Inflammatory macrophage treated with lipopolysaccharide for 4 hours (primary cell): ENCODE measurements around the gene LDHAL6B.
"Not testable (repeated sequence)": the region's sequence is repeated elsewhere in the genome, so short reads cannot be mapped to it uniquely, and the experiment has no call there.

Experiments used
- DNase-seq: peaks from one replicate; pipeline ENCODE4 v3.0.0-alpha.2; 2020

LDHAL6B gene

DNA sequence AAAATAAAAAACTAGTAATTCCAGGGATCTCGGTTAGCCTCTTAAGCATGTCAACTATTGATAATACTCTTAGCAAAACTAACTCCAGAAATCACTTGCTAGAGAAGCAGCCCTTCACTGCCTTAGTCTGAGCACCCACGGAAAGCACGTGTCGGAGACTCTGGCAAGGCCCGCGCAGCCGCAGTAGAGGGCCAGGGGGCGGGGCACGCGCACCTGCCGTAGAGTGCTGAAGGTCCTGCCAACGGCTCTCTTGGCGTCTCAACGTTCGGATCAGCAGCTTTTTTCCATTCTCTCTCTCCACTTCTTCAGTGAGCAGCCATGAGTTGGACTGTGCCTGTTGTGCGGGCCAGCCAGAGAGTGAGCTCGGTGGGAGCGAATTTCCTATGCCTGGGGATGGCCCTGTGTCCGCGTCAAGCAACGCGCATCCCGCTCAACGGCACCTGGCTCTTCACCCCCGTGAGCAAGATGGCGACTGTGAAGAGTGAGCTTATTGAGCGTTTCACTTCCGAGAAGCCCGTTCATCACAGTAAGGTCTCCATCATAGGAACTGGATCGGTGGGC lies at the start of gene LDHAL6B:
Gene LDHAL6B (plus strand): TSS at position 221 of the 561 bp plus-strand sequence. CDS start 98 bp downstream, at position 319.
- no peak for DNase-seq

- no peak for DNase-seq
Observed at GRCh38 chr15:59157396-59157795, 49.2 kb upstream of the LDHAL6B start.

DNA sequence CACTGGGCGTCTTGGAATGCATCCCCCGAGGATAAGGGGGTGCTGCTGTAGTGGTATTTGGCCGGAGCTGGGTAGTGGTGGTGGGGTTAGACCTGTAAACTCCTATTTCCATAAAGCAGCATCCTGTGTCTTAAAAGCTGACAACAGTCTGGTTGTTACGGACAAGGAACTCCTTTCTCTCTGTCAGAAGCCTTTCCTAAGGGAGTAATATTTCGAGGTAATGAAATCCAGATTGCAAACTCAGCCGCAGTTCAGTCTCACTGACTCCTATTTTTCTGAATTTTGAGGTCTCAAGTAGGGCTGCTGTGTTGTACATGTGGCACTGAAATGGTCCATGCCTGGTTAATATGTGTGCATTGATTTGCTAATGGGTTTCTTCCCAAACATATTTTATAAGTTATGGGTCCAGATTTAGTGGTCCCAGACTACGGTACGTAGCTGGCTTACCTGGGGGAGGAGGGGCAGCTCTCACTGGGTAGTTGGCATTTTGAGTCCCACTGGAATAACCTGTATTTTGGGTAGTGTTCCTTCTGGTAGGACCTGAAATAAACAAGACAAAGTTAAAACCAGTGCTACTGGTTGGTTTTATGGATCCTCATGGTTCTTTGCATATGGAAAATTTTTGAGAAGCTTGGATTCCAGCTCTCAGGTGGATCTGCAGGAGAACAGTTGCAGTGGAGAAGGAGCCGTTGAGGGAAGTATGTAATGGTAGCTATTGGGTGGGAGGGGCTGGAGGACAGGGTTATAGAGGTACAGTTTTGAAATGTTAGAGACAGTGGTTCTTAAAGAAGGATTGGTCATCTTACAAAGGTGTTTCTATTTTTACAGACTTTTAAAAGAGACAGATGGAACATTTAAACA lies 48.6 kb upstream of the LDHAL6B start:
- DNase-seq, result no peak

DNA sequence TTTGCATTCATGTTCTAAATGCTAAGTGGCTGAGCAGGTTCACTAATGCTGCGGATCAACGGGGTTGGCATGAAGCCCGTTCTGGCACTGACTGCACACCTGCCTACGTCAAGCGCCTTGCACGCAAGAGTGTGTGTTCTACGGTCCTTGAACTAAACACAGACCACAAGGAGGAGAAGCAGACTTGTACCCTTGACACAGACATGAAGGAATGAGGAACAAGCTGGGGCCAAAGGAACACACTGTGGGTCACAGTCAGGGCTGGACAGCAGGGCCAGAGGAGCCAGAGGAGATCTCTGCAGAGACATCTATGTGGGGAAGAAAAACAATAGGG lies 48.0 kb upstream of the LDHAL6B start:
- DNase-seq, result no peak

GRCh38 chr15:59159210-59159609 lies 47.4 kb upstream of the LDHAL6B start:
- no peak for DNase-seq

DNA sequence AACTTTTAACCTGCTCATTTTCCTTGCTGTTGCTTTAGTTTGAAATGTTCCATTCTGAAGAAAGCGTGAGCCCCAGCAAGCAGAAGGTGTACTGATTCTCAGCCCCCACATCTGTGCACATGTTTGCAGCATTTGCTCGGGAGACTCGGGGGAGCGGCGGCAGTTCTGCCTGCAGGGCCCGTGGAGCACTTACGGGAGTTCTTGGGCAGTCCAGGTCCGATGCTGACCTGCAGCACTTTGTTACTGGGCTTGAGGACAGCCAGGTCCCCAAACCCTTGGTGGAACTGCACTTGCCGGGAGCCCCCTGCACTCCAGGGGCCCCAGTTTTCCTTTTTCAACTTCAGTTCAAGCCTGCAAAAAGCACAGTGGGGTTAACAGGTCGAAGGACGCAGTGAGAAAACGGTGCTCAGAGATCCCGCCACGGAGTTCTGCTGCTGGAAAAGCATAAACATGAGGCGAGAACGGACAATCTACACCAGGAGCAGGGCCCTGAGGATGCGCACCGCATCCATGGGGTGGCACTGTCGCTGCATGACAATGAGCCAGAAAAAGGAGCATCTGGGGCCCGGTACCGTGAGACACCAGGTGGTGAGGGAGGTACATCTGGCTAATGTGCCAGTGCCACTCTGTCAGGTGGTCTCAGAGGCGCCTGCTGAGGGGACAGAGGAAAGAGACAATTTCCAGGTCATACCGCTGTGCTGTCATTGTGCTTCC lies 45.6 kb upstream of the LDHAL6B start:
- no peak for DNase-seq

- DNase-seq, result not testable (repeated sequence)
Observed at GRCh38 chr15:59162080-59162479, 44.6 kb upstream of the LDHAL6B start.

- no peak for DNase-seq
Observed at GRCh38 chr15:59165726-59166125, 40.9 kb upstream of the LDHAL6B start.

GRCh38 chr15:59166166-59166565 lies 40.5 kb upstream of the LDHAL6B start:
- peak; percentile 45 for DNase-seq

- no peak for DNase-seq
Observed at GRCh38 chr15:59166601-59167265, 39.9 kb upstream of the LDHAL6B start.

DNA sequence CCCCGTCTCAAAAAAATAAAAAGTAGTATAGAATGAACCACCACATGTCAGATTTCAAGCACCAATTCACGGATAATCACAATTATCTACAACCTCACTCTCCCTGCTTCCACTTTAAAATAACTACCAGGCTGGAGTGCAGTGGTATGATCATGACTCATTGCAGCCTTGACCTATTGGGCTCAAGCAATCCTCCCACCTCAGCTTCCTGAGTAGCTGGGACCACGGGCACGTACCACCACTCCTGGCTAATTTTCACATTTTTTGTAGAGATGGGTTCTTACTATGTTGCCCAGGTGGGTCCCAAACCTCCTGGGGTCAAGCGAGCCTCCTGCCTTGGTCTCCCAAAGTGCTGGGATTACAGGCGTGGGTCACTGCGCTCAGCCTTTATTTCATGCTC lies 38.1 kb upstream of the LDHAL6B start:
- peak; percentile 83 for DNase-seq

GRCh38 chr15:59169251-59169708 lies 37.4 kb upstream of the LDHAL6B start:
- DNase-seq, result peak; percentile 96

- no peak for DNase-seq
Observed at GRCh38 chr15:59170295-59171066, 36.2 kb upstream of the LDHAL6B start.

DNA sequence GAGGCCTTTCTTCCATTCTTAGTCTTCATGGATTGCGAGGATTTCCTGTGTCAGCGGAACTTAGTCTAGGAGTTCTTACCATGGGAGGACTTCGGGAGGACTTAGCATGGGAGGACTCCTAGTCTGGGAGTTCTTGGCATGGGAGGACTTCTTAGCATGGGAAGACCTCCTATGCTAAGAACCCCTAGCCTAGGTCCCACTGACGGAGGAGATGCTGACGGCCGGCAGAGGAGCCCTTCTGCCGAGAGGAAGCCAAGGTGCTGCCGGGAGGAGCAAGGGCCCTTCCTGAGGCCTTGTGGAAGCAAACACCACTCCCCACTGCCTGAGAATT lies 35.6 kb upstream of the LDHAL6B start:
- DNase-seq, result no peak

DNA sequence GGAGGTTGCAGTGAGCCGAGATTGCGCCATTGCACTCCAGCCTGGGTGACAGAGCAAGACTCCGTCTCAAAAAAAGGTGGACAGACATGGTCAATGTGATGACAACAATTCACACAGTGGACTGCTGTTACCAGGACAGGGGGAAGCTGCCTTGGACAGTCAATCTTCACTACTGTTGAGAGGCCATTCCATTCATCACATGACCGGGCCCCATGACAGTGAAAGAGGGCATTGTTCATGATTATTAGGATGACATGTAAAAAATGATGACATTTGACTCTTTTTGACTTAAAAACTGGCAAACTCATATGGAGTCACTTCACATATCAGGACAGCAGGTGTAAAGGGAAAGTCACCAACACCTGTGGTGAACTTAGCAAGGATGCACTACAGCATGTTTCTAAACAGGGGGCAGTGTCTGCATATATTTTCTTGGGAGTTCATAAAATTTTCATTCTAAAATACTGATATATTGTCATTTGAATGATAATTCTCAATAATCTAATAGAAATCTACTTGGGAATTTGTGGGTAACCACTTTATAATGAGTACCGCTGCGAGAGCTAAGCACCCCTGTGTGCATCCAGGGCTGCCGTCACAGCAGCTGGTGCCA lies 34.2 kb upstream of the LDHAL6B start:
- no peak for DNase-seq

DNA sequence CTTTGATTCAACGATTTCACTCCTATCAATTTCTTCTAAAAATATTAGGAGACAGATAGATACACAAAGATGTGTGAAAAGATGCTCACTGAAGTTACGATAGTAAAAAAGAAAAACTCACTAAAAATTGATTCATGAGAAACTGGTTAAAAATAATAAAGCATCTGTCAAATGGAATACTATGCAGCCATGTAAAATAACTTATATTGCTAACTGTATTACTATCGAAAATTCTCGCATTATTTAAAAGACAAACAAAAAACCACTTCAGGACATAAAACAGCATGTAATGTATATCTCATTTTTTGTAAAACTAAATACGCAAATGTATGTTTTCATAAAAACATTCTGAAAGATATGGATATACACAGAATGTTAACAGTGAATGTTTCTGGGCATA lies 33.4 kb upstream of the LDHAL6B start:
- no peak for DNase-seq

- DNase-seq, result peak; percentile 67
Observed at GRCh38 chr15:59174151-59174834, 32.4 kb upstream of the LDHAL6B start.

DNA sequence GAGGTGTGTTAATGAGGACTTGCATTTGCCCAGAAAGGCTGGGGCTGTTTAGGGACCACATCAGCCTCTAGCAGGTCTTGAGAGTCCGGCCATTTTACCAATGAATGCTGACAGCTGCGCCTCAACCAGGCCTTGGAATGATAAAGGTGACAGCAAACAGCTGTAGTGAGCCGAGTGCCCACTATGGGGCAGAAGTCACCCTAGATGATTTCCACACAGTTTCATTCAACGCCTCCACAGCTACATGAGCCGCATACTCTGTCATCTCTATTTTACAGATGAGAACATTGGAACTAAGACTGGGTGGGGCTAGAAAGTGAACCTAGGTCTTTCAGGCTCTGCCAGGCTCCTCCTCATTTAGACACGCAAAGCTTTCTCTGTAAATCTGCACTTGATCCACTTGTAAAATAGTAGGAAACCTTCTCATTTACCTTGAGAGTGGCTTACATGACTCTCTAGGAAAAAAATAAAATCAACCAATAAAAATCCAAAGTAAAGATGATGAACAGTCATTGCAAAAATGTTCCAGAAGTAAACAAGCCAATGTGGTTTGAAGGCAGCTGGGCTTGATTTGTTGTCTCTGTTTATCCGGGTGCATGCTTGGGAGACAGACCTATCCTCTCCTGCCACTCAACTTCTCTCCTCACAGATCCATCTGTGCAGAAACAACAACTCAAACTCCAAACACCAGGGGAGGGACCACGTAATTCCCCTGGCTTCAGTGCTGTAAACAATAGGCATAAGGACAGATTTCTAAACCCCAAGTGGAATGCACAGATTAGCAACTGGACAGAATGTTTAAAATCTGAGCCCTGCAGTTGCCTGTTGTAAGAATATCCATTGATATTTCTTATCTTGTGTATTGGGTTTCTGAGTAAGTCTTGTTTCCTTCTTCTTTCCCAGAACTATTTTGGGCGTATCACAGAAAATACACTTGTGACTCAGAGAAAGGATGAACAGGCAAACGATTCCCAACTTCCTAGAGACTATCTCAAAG lies 31.5 kb upstream of the LDHAL6B start:
- peak; percentile 97 for DNase-seq

DNA sequence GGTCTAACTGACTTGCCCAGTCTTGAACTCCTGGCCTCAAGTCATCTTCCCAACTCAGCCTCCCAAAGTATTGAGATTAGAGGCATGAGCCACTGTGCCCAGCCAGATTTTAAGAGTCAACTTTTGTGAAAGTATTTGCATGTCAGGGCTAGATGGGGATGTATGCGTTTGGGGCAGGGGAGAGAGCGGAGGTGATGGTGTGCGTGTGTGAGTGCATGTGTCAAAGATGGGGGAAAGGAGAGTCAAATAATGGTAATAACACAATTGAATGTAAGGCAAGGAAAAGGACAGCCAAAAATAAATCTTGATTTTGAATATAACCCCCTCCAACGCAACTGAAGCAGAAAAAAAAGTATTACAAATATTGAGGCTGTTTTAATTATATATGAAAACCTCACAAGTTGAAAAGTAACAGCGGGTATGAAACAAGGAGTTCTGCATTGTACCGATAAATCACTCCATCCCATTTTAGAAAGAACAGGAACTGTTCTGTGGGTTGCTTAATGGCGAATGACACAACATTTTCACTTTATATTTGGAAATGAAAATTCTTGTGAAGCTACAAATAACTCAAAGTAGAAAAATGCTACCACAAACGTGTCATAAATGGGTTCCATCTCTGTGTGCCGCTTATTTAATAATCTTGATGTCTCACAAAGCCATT lies 29.9 kb upstream of the LDHAL6B start:
- DNase-seq, result peak; percentile 87

- peak; percentile 96 for DNase-seq
Observed at GRCh38 chr15:59177317-59177660, 29.4 kb upstream of the LDHAL6B start.
